ENCODE measurements around the gene KDELR1.

KDELR1 gene

GRCh38 chr19:48391100-48392005 lies at the start of gene KDELR1:
KDELR1 (minus strand) TSS chr19:48391551; CDS start chr19:48391358, 193 bp downstream.
- DNase-seq (ENCODE audit: low spot score) (peak; percentile 91), FAIRE-seq (no peak)

- DNase-seq (ENCODE audit: low spot score) (no peak), FAIRE-seq (no peak)
Measured at GRCh38 chr19:48436586-48436985, 45.2 kb upstream of the KDELR1 start.

GRCh38 chr19:48433337-48433736 lies 42.0 kb upstream of the KDELR1 start:
- FAIRE-seq (no peak), DNase-seq (ENCODE audit: low spot score) (no peak)

- DNase-seq (ENCODE audit: low spot score) (no peak), FAIRE-seq (no peak)
Measured at GRCh38 chr19:48428670-48429069, 37.3 kb upstream of the KDELR1 start.

- no peak for FAIRE-seq
Measured at GRCh38 chr19:48424694-48425219, 33.4 kb upstream of the KDELR1 start.

GRCh38 chr19:48421548-48421947 lies 30.2 kb upstream of the KDELR1 start:
- FAIRE-seq (no peak), DNase-seq (ENCODE audit: low spot score) (no peak)

More at GRCh38 chr19:48424694-48425219, 33.4 kb upstream of the KDELR1 start:
- peak; percentile 84 for DNase-seq (ENCODE audit: low spot score)

- DNase-seq (ENCODE audit: low spot score) (peak; percentile 84), FAIRE-seq (peak; percentile 44)
Measured at GRCh38 chr19:48419158-48419920, 28.0 kb upstream of the KDELR1 start.

GRCh38 chr19:48418317-48419064 lies 27.1 kb upstream of the KDELR1 start:
- no peak for FAIRE-seq
- DNase-seq (ENCODE audit: low spot score), result no peak

GRCh38 chr19:48417421-48417820 lies 26.1 kb upstream of the KDELR1 start:
- no peak for FAIRE-seq

GRCh38 chr19:48415806-48416221 lies 24.5 kb upstream of the KDELR1 start:
- no peak for DNase-seq (ENCODE audit: low spot score)
- FAIRE-seq, result no peak

More at GRCh38 chr19:48417421-48417820, 26.1 kb upstream of the KDELR1 start:
- no peak for DNase-seq (ENCODE audit: low spot score)

GRCh38 chr19:48415395-48415794 lies 24.0 kb upstream of the KDELR1 start:
- DNase-seq (ENCODE audit: low spot score) (peak; percentile 61), FAIRE-seq (no peak)

GRCh38 chr19:48413879-48414587 lies 22.7 kb upstream of the KDELR1 start:
- FAIRE-seq, result no peak
- DNase-seq (ENCODE audit: low spot score), result no peak

GRCh38 chr19:48405850-48406249 lies 14.5 kb upstream of the KDELR1 start:
- no peak for DNase-seq (ENCODE audit: low spot score)
- no peak for FAIRE-seq

- FAIRE-seq (no peak), DNase-seq (ENCODE audit: low spot score) (no peak)
Measured at GRCh38 chr19:48405010-48405659, 13.8 kb upstream of the KDELR1 start.

- DNase-seq (ENCODE audit: low spot score) (peak; percentile 67), FAIRE-seq (no peak)
Measured at GRCh38 chr19:48403606-48404005, 12.3 kb upstream of the KDELR1 start.

GRCh38 chr19:48401287-48401686 lies 9.9 kb upstream of the KDELR1 start:
- FAIRE-seq (no peak), DNase-seq (ENCODE audit: low spot score) (no peak)

GRCh38 chr19:48400018-48400742 lies 8.8 kb upstream of the KDELR1 start:
- FAIRE-seq, result peak; percentile 84
- peak; percentile 70 for DNase-seq (ENCODE audit: low spot score)

- FAIRE-seq, result no peak
- DNase-seq (ENCODE audit: low spot score), result no peak
Measured at GRCh38 chr19:48398375-48399235, 7.3 kb upstream of the KDELR1 start.

GRCh38 chr19:48398102-48398374 lies 6.7 kb upstream of the KDELR1 start:
- no peak for DNase-seq (ENCODE audit: low spot score)
- FAIRE-seq, result no peak
